Common myeloid progenitor, CD34-positive (primary cell): Measurements from ENCODE around the gene ISYNA1.

ENCODE experiments used
- CTCF ChIA-PET: fragments of 350-600 bp; sonication (Branson Sonifier 250); formaldehyde crosslinking; loops from one replicate; lab custom pipeline; 2021; ENCODE audit warnings: antibody characterized with exemption; lab: Charles Lee
- POLR2A ChIA-PET: fragments of 350-600 bp; sonication (Branson Sonifier 250); formaldehyde crosslinking; loops from one replicate; lab custom pipeline; 2021; ENCODE audit warnings: antibody characterized with exemption; lab: Charles Lee
- DNase-seq, 3 donors: peaks; one replicate each; pipeline versions ENCODE4 v3.0.0 to v3.0.0-alpha.2; 2013
- H3K27ac ChIP-seq, 2 experiments: 1 replicate in 1 of 2; 2 replicates in 1 of 2; pipeline ENCODE4 v1.7.0; 2013; ENCODE audit warnings: inconsistent platforms in 2 of 2, low read length in 2 of 2, mild to moderate bottlenecking in 2 of 2, low read depth in 1 of 2, moderate library complexity in 1 of 2; ENCODE audit not compliant: severe bottlenecking in 2 of 2, insufficient read depth in 1 of 2, poor library complexity in 1 of 2
- H3K27me3 ChIP-seq, 5 experiments: replicated peaks in 2 of 5; 1 replicate in 3 of 5; 2 replicates in 2 of 5; pipeline versions ENCODE4 v1.6.1 to v1.7.0; 2013; ENCODE audit warnings: low read length in 4 of 5, mild to moderate bottlenecking in 2 of 5, moderate library complexity in 2 of 5, inconsistent platforms in 1 of 5; ENCODE audit not compliant: insufficient read depth in 5 of 5, control insufficient read depth in 4 of 5
- H3K36me3 ChIP-seq, 4 experiments: 1 replicate in 2 of 4; 2 replicates in 2 of 4; pipeline versions ENCODE4 v1.6.1 to v1.7.0; 2013; ENCODE audit warnings: low read length in 3 of 4, control low read depth in 1 of 4, mild to moderate bottlenecking in 1 of 4; ENCODE audit not compliant: control insufficient read depth in 4 of 4, insufficient read depth in 4 of 4
- H3K4me1 ChIP-seq, 4 experiments: 1 replicate in 3 of 4; 2 replicates in 1 of 4; pipeline versions ENCODE4 v1.6.1 to v1.7.1; 2013; ENCODE audit warnings: low read length in 3 of 4, mild to moderate bottlenecking in 3 of 4, control low read depth in 1 of 4, inconsistent platforms in 1 of 4, moderate library complexity in 1 of 4; ENCODE audit not compliant: control insufficient read depth in 4 of 4, insufficient read depth in 4 of 4; ENCODE audit errors: control extremely low read depth in 1 of 4
- H3K4me3 ChIP-seq, 7 experiments: 1 replicate in 4 of 7; 2 replicates in 3 of 7; pipeline versions ENCODE4 v1.5.1 to v1.7.0; 2013; ENCODE audit warnings: mild to moderate bottlenecking in 7 of 7, low read length in 6 of 7, moderate library complexity in 6 of 7, inconsistent platforms in 2 of 7, low read depth in 2 of 7, control low read depth in 1 of 7; ENCODE audit not compliant: insufficient read depth in 4 of 7, control insufficient read depth in 1 of 7; ENCODE audit errors: extremely low read depth in 1 of 7
- H3K9me3 ChIP-seq, 5 experiments: 1 replicate in 4 of 5; 2 replicates in 1 of 5; pipeline versions ENCODE4 v1.6.1 to v1.7.1; 2013; ENCODE audit warnings: low read length in 4 of 5, mild to moderate bottlenecking in 2 of 5, inconsistent platforms in 1 of 5, low read depth in 1 of 5, moderate library complexity in 1 of 5; ENCODE audit not compliant: control insufficient read depth in 4 of 5, insufficient read depth in 2 of 5; ENCODE audit errors: control extremely low read depth in 1 of 5
- WGBS: methylation state at CpG from one replicate; pipeline ENCODE4 v1.1.5; 2013; ENCODE audit not compliant: insufficient coverage; 5-methylcytosine and 5-hydroxymethylcytosine counted together

The ISYNA1 gene

GRCh38 chr19:18436671-18437490 is 1.1 kb downstream of the ISYNA1 start:
- 20% methylated on average over 55 of the region's 67 CpGs for WGBS
- peak overlapping the region in 1 of 2 experiments; percentile 5 for H3K27ac ChIP-seq
- peaks cover 0 to 50% (median 31%) of the 10 kb centered on the region in 4 experiments for H3K4me1 ChIP-seq
- CTCF ChIA-PET = interaction anchor here (1.2 kb wide), 1 partner anchor 26 kb away, joined by 3 read pairs; no protein-coding TSS in a partner anchor
- peak overlapping the region; percentile 20 to 76 (median 66) for H3K4me3 ChIP-seq
- DNase-seq = peak; percentile 92 to 95 (median 95)
- POLR2A ChIA-PET = interaction anchor here (0.5 to 0.7 kb wide), 2 partner anchors 370 to 482 kb away, joined by 3 read pairs; partner anchors contain the start of gene COPE
- H3K27me3 ChIP-seq = no peaks in the 10 kb centered on the region
- no peaks in the 10 kb centered on the region for H3K9me3 ChIP-seq
- H3K36me3 ChIP-seq = peaks cover 0 to 34% (median 10%) of the 10 kb centered on the region in 4 experiments

DNA sequence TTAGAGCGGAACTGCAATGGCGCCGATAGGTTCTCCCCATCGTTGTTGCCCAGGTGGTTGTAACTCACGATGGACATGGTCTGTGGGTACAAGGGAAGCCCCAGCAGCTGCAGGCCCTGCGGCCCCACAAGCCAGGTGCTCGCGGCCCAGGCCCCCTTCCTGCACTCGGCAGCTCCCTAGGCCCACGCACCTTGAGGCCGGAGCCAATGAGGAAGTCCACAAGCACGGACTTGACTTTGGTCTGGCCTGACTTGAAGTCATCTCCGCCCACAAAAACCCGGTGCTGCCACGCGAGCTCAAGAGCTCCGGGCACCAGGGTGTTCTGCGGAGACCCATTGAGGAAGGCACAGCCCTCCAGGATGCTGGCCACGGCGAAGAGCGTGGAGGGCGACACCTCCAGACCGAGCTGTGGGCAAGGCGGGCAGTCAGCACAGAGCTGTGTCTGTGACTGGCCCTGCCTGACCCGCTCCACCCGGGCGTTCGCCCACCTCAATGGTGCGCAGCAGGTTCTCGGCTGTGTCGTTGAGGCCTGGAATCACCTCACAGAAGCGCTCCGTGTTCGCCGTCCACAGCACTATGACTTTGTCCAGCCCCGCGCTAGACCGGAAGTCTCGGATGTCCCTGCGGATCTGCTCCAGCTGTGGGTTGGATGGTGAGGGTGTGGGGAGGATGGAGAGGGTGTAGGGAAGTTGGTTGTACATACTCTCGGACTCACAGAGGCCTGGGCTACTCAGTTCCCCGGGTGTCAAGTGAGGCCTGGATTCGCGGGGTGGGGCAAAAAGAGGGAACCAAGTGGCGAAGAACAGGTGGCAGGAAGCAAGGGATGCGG is 1.9 kb downstream of the ISYNA1 start:
- Histone ChIP-seq H3K4me1 (peaks cover 0 to 56% (median 32%) of the 10 kb centered on the region in 4 experiments), H3K36me3 (peaks cover 0 to 34% (median 10%) of the 10 kb centered on the region in 4 experiments), H3K4me3 (peak overlapping the region in 6 of 7 experiments; percentile 57 to 76 (median 68)), H3K27me3 (no peaks in the 10 kb centered on the region), H3K27ac (no peak overlapping the region), H3K9me3 (no peaks in the 10 kb centered on the region)
- no peak for DNase-seq
- WGBS = 89% methylated on average over 46 of the region's 46 CpGs
- ChIA-PET CTCF (interaction anchor here (1.2 to 1.8 kb wide), 3 partner anchors 22 to 25 kb away, joined by 3 to 4 read pairs (median 3); no protein-coding TSS in a partner anchor), POLR2A (interaction anchor here (0.6 to 1.3 kb wide), 2 partner anchors 17 to 40 kb away, joined by 3 read pairs; partner anchors contain the start of gene SSBP4)

DNA sequence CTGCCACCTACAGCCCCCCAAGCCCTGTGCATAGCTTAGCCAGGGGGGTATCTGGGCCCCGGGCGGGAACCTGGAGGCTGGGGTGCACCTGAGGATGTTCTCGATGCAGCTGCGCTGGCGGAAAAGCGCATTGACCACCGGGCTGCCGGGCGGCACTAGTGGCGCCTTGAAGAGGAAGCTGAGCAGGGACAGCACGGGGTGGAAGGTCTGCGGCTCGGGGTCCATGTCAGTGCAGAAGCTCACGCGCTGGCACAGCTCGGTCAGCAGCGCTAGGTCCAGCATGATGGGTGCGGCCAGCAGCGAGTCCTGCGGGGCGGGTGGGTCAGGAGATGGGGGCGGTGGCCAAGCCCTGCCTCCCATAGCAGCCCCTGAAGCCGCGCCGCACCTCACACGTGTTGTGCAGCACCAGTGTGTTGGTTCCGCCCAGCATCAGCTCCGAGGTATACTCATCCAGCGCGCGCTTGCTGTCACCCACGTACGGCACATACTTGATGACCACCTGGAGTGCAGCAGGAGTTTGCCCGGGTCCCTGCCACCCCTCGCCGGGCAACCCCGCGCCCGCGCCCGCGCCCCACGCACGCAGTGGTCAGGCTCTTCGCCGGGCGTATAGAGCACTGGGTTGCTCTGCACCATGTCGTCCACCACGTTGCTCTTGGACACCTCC is 2.6 kb downstream of the ISYNA1 start:
- no peaks in the 10 kb centered on the region for H3K9me3 ChIP-seq
- H3K27ac ChIP-seq = no peak overlapping the region
- no peak for DNase-seq
- CTCF ChIA-PET = interaction anchor here (1.2 to 1.8 kb wide), 6 partner anchors 17 to 66 kb away, joined by 3 to 4 read pairs (median 3); no protein-coding TSS in a partner anchor
- 97% methylated on average over 49 of the region's 49 CpGs for WGBS
- peaks cover 0 to 63% (median 36%) of the 10 kb centered on the region in 4 experiments for H3K4me1 ChIP-seq
- H3K4me3 ChIP-seq = no peak overlapping the region
- peaks cover 0 to 42% (median 10%) of the 10 kb centered on the region in 4 experiments for H3K36me3 ChIP-seq
- POLR2A ChIA-PET = interaction anchor here (0.6 to 1.3 kb wide), 2 partner anchors 16 to 39 kb away, joined by 3 read pairs; partner anchors contain the start of gene SSBP4
- no peaks in the 10 kb centered on the region for H3K27me3 ChIP-seq

- WGBS = 89% methylated on average over 15 of the region's 21 CpGs
- Histone ChIP-seq H3K9me3 (no peaks in the 10 kb centered on the region), H3K27ac (no peak overlapping the region), H3K36me3 (peaks cover 0 to 48% (median 10%) of the 10 kb centered on the region in 4 experiments), H3K4me3 (peak overlapping the region in 5 of 7 experiments; percentile 3 to 78 (median 39)), H3K4me1 (peaks cover 0 to 71% (median 43%) of the 10 kb centered on the region in 4 experiments), H3K27me3 (no peaks in the 10 kb centered on the region)
- ChIA-PET POLR2A (interaction anchor here (0.9 to 1.3 kb wide), 2 partner anchors 15 to 17 kb away, joined by 3 read pairs; partner anchors contain the start of gene SSBP4), CTCF (interaction anchor here (0.9 to 1.8 kb wide), 7 partner anchors 16 to 66 kb away, joined by 3 to 4 read pairs (median 3); no protein-coding TSS in a partner anchor)
- DNase-seq = no peak
Observed at GRCh38 chr19:18434411-18435175, 3.3 kb downstream of the ISYNA1 start.

- POLR2A ChIA-PET = interaction anchor here (0.9 kb wide), 1 partner anchor 16 kb away, joined by 3 read pairs; no protein-coding TSS in a partner anchor
- CTCF ChIA-PET = interaction anchor here (0.9 to 1.8 kb wide), 6 partner anchors 15 to 65 kb away, joined by 3 to 4 read pairs (median 3); no protein-coding TSS in a partner anchor
- no peaks in the 10 kb centered on the region for H3K9me3 ChIP-seq
- no peak overlapping the region for H3K27ac ChIP-seq
- no peaks in the 10 kb centered on the region for H3K27me3 ChIP-seq
- H3K36me3 ChIP-seq = peaks cover 0 to 48% (median 10%) of the 10 kb centered on the region in 4 experiments
- H3K4me3 ChIP-seq = peak overlapping the region in 5 of 7 experiments; percentile 3 to 78 (median 39)
- DNase-seq = peak in 1 of 3 donors; percentile 26
- WGBS = 22% methylated on average over 24 of the region's 60 CpGs
- H3K4me1 ChIP-seq = peaks cover 0 to 76% (median 46%) of the 10 kb centered on the region in 4 experiments
Observed at GRCh38 chr19:18433735-18434398, 4.1 kb downstream of the ISYNA1 start.
